Measurements from ENCODE around the gene STRN3. TPM values are rescaled to one million over a fixed set of nuclear protein-coding genes. Genes with fewer than 3 reads are reported as not detected.

Gene STRN3
- total RNA-seq, 1 donor from 2014 or later = 58.1 TPM

- no peak overlapping the region for H3K27ac Mint-ChIP-seq (ENCODE audit: unreplicated experiment)
- no peak for DNase-seq
- no peaks in the 10 kb centered on the region for H3K9me3 Mint-ChIP-seq (ENCODE audit: unreplicated experiment)
Observed at GRCh38 chr14:31037709-31038221, 11.6 kb upstream of the STRN3 start.

GRCh38 chr14:31036552-31036951 is 10.4 kb upstream of the STRN3 start:
- Mint-ChIP-seq H3K27ac (ENCODE audit: unreplicated experiment) (no peak overlapping the region), H3K27me3 (ENCODE audit: unreplicated experiment) (no peaks in the 10 kb centered on the region), H3K4me3 (ENCODE audit: unreplicated experiment) (no peak overlapping the region), H3K4me1 (ENCODE audit: low read depth, unreplicated experiment) (no peaks in the 10 kb centered on the region), H3K36me3 (ENCODE audit: unreplicated experiment) (no peaks in the 10 kb centered on the region), H3K9me3 (ENCODE audit: unreplicated experiment) (no peaks in the 10 kb centered on the region)
- DNase-seq = no peak
- no peak for TF ChIP-seq CTCF (IDR thresholded peaks at IDR 0.05; ENCODE audit: partially characterized antibody, unreplicated experiment)

More at GRCh38 chr14:31037709-31038221, 11.6 kb upstream of the STRN3 start:
- H3K27me3 Mint-ChIP-seq (ENCODE audit: unreplicated experiment) = no peaks in the 10 kb centered on the region
- H3K36me3 Mint-ChIP-seq (ENCODE audit: unreplicated experiment) = no peaks in the 10 kb centered on the region
- no peaks in the 10 kb centered on the region for H3K4me1 Mint-ChIP-seq (ENCODE audit: low read depth, unreplicated experiment)
- no peak overlapping the region for H3K4me3 Mint-ChIP-seq (ENCODE audit: unreplicated experiment)
- TF ChIP-seq CTCF (IDR thresholded peaks at IDR 0.05; ENCODE audit: partially characterized antibody, unreplicated experiment) = no peak

GRCh38 chr14:31030469-31030868 is 4.3 kb upstream of the STRN3 start:
- H3K27me3 Mint-ChIP-seq (ENCODE audit: unreplicated experiment) = peaks cover 2% of the 10 kb centered on the region
- H3K9me3 Mint-ChIP-seq (ENCODE audit: unreplicated experiment) = peaks cover 7% of the 10 kb centered on the region
- no peaks in the 10 kb centered on the region for H3K4me1 Mint-ChIP-seq (ENCODE audit: low read depth, unreplicated experiment)
- H3K27ac Mint-ChIP-seq (ENCODE audit: unreplicated experiment) = no peak overlapping the region
- H3K36me3 Mint-ChIP-seq (ENCODE audit: unreplicated experiment) = no peaks in the 10 kb centered on the region
- DNase-seq = no peak
- H3K4me3 Mint-ChIP-seq (ENCODE audit: unreplicated experiment) = no peak overlapping the region
- TF ChIP-seq CTCF (IDR thresholded peaks at IDR 0.05; ENCODE audit: partially characterized antibody, unreplicated experiment) = no peak

- H3K4me1 Mint-ChIP-seq (ENCODE audit: low read depth, unreplicated experiment) = peaks cover 7% of the 10 kb centered on the region
- DNase-seq = no peak
- no peaks in the 10 kb centered on the region for H3K36me3 Mint-ChIP-seq (ENCODE audit: unreplicated experiment)
- no peak overlapping the region for H3K27ac Mint-ChIP-seq (ENCODE audit: unreplicated experiment)
- H3K4me3 Mint-ChIP-seq (ENCODE audit: unreplicated experiment) = no peak overlapping the region
- no peak for TF ChIP-seq CTCF (IDR thresholded peaks at IDR 0.05; ENCODE audit: partially characterized antibody, unreplicated experiment)
- H3K27me3 Mint-ChIP-seq (ENCODE audit: unreplicated experiment) = peaks cover 6% of the 10 kb centered on the region
- H3K9me3 Mint-ChIP-seq (ENCODE audit: unreplicated experiment) = peaks cover 12% of the 10 kb centered on the region
Observed at GRCh38 chr14:31029016-31029970, 3.1 kb upstream of the STRN3 start.

- peaks cover 6% of the 10 kb centered on the region for H3K27me3 Mint-ChIP-seq (ENCODE audit: unreplicated experiment)
- H3K4me3 Mint-ChIP-seq (ENCODE audit: unreplicated experiment) = no peak overlapping the region
- H3K36me3 Mint-ChIP-seq (ENCODE audit: unreplicated experiment) = no peaks in the 10 kb centered on the region
- DNase-seq = no peak
- peaks cover 12% of the 10 kb centered on the region for H3K4me1 Mint-ChIP-seq (ENCODE audit: low read depth, unreplicated experiment)
- H3K9me3 Mint-ChIP-seq (ENCODE audit: unreplicated experiment) = peaks cover 12% of the 10 kb centered on the region
- TF ChIP-seq CTCF (IDR thresholded peaks at IDR 0.05; ENCODE audit: partially characterized antibody, unreplicated experiment) = no peak
- no peak overlapping the region for H3K27ac Mint-ChIP-seq (ENCODE audit: unreplicated experiment)
Observed at GRCh38 chr14:31027847-31028246, 1.7 kb upstream of the STRN3 start.
